HG03097 (cell line): ENCODE results near the gene HNF4A.

Source experiments
- ATAC-seq: cut with Tn5 transposase; IDR thresholded peaks from one replicate; pipeline ENCODE4 v1.9.1; 2021; ENCODE audit not compliant: unreplicated experiment, low FRiP score

Gene HNF4A

GRCh38 chr20:44390280-44390679 lies 34.8 kb downstream of the HNF4A start:
- ATAC-seq, result no peak

GRCh38 chr20:44392088-44392775 lies 36.7 kb downstream of the HNF4A start:
- no peak for ATAC-seq

GRCh38 chr20:44392776-44393607 lies 37.5 kb downstream of the HNF4A start:
- ATAC-seq, result no peak

GRCh38 chr20:44393608-44394451 lies 38.3 kb downstream of the HNF4A start:
- ATAC-seq, result no peak

- no peak for ATAC-seq
Measured at GRCh38 chr20:44394452-44394701, 38.9 kb downstream of the HNF4A start.

- ATAC-seq, result no peak
Measured at GRCh38 chr20:44394702-44395460, 39.4 kb downstream of the HNF4A start.

- no peak for ATAC-seq
Measured at GRCh38 chr20:44395461-44396340, 40.2 kb downstream of the HNF4A start.

- no peak for ATAC-seq
Measured at GRCh38 chr20:44396369-44397130, 41.1 kb downstream of the HNF4A start.

GRCh38 chr20:44398335-44398734 lies 42.8 kb downstream of the HNF4A start:
- ATAC-seq, result no peak

GRCh38 chr20:44399446-44399845 lies 43.9 kb downstream of the HNF4A start:
- no peak for ATAC-seq

- no peak for ATAC-seq
Measured at GRCh38 chr20:44400671-44400969, 45.1 kb downstream of the HNF4A start.

- ATAC-seq, result no peak
Measured at GRCh38 chr20:44400970-44401769, 45.7 kb downstream of the HNF4A start.

- ATAC-seq, result no peak
Measured at GRCh38 chr20:44401770-44402390, 46.4 kb downstream of the HNF4A start.

GRCh38 chr20:44402391-44403193 lies 47.1 kb downstream of the HNF4A start:
- no peak for ATAC-seq

GRCh38 chr20:44403194-44404112 lies 48.0 kb downstream of the HNF4A start:
- ATAC-seq, result no peak
